SK-N-SH (cell line): ENCODE measurements around the gene KHSRP.

Source experiments
- CTCF ChIP-seq: fragments of 200-600 bp; sonication (generic); IDR thresholded peaks from 2 replicates; pipeline ENCODE4 v1.6.1; 2017; ENCODE audit warnings: antibody characterized with exemption, mild to moderate bottlenecking, moderate library complexity
- RAD21 ChIP-seq: IDR thresholded peaks from 2 replicates; pipeline ENCODE4 v1.6.1; 2012; ENCODE audit warnings: mild to moderate bottlenecking, low read length
- REST ChIP-seq: IDR thresholded peaks from 2 replicates; pipeline ENCODE4 v1.6.1; 2012; ENCODE audit warnings: mild to moderate bottlenecking, low read depth, low read length, moderate library complexity

GRCh38 chr19:6423499-6424194, 964 bp downstream of the KHSRP start:
- no peak for TF ChIP-seq CTCF
- TF ChIP-seq REST = no peak
- TF ChIP-seq RAD21 = no peak
